ENCODE measurements around the gene PPP1R3G. TPM values are rescaled to one million over a fixed set of nuclear protein-coding genes. Genes with fewer than 3 reads are reported as not detected.

The PPP1R3G gene
- total RNA-seq, 1 experiment from 2014 or later: 0.15 TPM

DNA sequence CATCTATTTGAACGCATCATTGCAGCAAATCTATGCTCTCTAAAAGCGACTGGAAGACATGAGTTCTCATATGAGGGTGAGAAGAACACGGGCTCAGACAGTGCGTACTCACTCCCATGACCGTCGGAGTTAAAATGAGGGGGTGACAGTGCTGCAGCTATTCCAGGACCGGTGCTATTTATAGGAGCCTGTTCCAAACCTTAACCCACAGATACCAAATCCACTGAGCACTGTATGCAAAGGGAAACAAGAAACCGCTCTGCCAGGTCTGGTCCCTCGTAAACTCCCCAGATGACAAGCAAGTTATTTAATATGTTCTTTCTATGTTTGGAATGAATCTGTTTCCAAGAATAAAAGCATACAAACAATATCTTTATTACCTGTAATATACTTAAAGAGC lies 22.9 kb downstream of the PPP1R3G start:
- Mint-ChIP-seq H3K4me3 (no peak overlapping the region), H3K27ac (no peak overlapping the region), H3K36me3 (no peaks in the 10 kb centered on the region), H3K4me1 (peaks cover 17% of the 10 kb centered on the region), H3K9me3 (no peaks in the 10 kb centered on the region), H3K27me3 (ENCODE audit: low read depth) (no peaks in the 10 kb centered on the region)
- DNase-seq (ENCODE audit: low spot score): no peak
- ATAC-seq: no peak
- POLR2A ChIA-PET: interaction anchor here (0.8 kb wide), 1 partner anchor 72 kb away, joined by 3 read pairs; no protein-coding TSS in a partner anchor
- CTCF ChIA-PET: interaction anchor here (0.6 to 2.8 kb wide), 2 partner anchors 11 to 36 kb away, joined by 3 to 11 read pairs; no protein-coding TSS in a partner anchor
- no peak for TF ChIP-seq ZNF416 (CRISPR knock-in tag; IDR thresholded peaks at IDR 0.05)
- no peak for TF ChIP-seq TEAD4 (CRISPR knock-in tag; IDR thresholded peaks at IDR 0.05)
- TF ChIP-seq ZNF317 (CRISPR knock-in tag; IDR thresholded peaks at IDR 0.05; ENCODE audit: borderline replicate concordance, low read depth): no peak
- TF ChIP-seq CREB1 (CRISPR knock-in tag; IDR thresholded peaks at IDR 0.05): no peak
- TF ChIP-seq ZNF671 (CRISPR knock-in tag; IDR thresholded peaks at IDR 0.05): no peak
- TF ChIP-seq RORB (CRISPR knock-in tag; IDR thresholded peaks at IDR 0.05): no peak
- TF ChIP-seq PRRX2 (CRISPR knock-in tag; IDR thresholded peaks at IDR 0.05): no peak
- TF ChIP-seq ZNF219 (CRISPR knock-in tag; IDR thresholded peaks at IDR 0.05; ENCODE audit: borderline replicate concordance): no peak
- TF ChIP-seq, protein P1, sequence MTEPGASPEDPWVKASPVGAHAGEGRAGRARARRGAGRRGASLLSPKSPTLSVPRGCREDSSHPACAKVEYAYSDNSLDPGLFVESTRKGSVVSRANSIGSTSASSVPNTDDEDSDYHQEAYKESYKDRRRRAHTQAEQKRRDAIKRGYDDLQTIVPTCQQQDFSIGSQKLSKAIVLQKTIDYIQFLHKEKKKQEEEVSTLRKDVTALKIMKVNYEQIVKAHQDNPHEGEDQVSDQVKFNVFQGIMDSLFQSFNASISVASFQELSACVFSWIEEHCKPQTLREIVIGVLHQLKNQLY (CRISPR knock-in tag; IDR thresholded peaks at IDR 0.05): no peak
- TF ChIP-seq SOX15 (CRISPR knock-in tag; IDR thresholded peaks at IDR 0.05): no peak
- TF ChIP-seq, protein P2, sequence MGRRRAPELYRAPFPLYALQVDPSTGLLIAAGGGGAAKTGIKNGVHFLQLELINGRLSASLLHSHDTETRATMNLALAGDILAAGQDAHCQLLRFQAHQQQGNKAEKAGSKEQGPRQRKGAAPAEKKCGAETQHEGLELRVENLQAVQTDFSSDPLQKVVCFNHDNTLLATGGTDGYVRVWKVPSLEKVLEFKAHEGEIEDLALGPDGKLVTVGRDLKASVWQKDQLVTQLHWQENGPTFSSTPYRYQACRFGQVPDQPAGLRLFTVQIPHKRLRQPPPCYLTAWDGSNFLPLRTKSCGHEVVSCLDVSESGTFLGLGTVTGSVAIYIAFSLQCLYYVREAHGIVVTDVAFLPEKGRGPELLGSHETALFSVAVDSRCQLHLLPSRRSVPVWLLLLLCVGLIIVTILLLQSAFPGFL (CRISPR knock-in tag; IDR thresholded peaks at IDR 0.05; ENCODE audit: borderline replicate concordance): no peak
- TF ChIP-seq, protein P3, sequence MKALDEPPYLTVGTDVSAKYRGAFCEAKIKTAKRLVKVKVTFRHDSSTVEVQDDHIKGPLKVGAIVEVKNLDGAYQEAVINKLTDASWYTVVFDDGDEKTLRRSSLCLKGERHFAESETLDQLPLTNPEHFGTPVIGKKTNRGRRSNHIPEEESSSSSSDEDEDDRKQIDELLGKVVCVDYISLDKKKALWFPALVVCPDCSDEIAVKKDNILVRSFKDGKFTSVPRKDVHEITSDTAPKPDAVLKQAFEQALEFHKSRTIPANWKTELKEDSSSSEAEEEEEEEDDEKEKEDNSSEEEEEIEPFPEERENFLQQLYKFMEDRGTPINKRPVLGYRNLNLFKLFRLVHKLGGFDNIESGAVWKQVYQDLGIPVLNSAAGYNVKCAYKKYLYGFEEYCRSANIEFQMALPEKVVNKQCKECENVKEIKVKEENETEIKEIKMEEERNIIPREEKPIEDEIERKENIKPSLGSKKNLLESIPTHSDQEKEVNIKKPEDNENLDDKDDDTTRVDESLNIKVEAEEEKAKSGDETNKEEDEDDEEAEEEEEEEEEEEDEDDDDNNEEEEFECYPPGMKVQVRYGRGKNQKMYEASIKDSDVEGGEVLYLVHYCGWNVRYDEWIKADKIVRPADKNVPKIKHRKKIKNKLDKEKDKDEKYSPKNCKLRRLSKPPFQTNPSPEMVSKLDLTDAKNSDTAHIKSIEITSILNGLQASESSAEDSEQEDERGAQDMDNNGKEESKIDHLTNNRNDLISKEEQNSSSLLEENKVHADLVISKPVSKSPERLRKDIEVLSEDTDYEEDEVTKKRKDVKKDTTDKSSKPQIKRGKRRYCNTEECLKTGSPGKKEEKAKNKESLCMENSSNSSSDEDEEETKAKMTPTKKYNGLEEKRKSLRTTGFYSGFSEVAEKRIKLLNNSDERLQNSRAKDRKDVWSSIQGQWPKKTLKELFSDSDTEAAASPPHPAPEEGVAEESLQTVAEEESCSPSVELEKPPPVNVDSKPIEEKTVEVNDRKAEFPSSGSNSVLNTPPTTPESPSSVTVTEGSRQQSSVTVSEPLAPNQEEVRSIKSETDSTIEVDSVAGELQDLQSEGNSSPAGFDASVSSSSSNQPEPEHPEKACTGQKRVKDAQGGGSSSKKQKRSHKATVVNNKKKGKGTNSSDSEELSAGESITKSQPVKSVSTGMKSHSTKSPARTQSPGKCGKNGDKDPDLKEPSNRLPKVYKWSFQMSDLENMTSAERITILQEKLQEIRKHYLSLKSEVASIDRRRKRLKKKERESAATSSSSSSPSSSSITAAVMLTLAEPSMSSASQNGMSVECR (CRISPR knock-in tag; IDR thresholded peaks at IDR 0.05; ENCODE audit: borderline replicate concordance): no peak

DNA sequence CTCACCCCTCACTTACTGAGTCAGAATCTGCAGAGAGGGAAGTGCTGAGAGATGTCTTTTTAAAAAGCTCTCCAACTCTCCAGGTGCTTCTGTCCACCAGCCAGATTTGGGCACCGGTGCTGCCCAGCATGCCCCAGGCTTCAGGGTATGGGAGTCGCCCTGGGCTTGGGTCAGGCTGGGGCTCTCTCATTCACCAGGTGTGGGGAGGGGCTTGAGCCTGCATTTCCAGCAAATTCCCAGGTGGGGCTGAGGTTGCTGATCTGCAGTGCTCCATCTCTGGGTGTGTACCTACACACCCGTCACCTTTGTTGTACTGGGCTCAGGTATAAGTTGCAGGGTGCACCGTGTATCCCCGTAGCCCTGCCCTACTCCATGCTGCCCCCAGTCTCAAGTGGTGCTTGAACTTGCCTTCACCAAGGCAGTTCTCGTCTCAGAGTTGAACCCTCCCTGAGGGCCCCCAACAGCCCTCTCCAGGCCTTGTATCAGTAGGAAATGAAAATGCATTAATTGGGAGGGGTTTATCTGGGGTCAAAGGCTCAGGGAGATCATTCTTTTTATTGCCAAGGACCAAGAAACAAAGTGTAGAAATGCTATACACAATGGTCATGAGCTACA lies 23.5 kb downstream of the PPP1R3G start:
- ChIA-PET CTCF (interaction anchor here (0.6 to 2.8 kb wide), 4 partner anchors 9 to 826 kb away, joined by 3 to 11 read pairs (median 3); no protein-coding TSS in a partner anchor), POLR2A (interaction anchor here (0.6 kb wide), 1 partner anchor 305 kb away, joined by 4 read pairs; no protein-coding TSS in a partner anchor)
- peaks cover 17% of the 10 kb centered on the region for H3K4me1 Mint-ChIP-seq
- H3K9me3 Mint-ChIP-seq: no peaks in the 10 kb centered on the region
- no peak overlapping the region for H3K4me3 Mint-ChIP-seq
- H3K27me3 Mint-ChIP-seq (ENCODE audit: low read depth): no peaks in the 10 kb centered on the region
- no peaks in the 10 kb centered on the region for H3K36me3 Mint-ChIP-seq
- DNase-seq (ENCODE audit: low spot score) (no peak), ATAC-seq (peak; percentile 39; the same call in 1 of the 2 replicates)
- no peak for TF ChIP-seq MXD4 (CRISPR knock-in tag; IDR thresholded peaks at IDR 0.05; ENCODE audit: borderline replicate concordance)
- TF ChIP-seq ZNF317 (CRISPR knock-in tag; IDR thresholded peaks at IDR 0.05; ENCODE audit: borderline replicate concordance, low read depth): no peak
- no peak for TF ChIP-seq ZNF138 (CRISPR knock-in tag; conservative IDR thresholded peaks at IDR 0.05)
- TF ChIP-seq, protein P4, sequence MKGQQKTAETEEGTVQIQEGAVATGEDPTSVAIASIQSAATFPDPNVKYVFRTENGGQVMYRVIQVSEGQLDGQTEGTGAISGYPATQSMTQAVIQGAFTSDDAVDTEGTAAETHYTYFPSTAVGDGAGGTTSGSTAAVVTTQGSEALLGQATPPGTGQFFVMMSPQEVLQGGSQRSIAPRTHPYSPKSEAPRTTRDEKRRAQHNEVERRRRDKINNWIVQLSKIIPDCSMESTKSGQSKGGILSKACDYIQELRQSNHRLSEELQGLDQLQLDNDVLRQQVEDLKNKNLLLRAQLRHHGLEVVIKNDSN (CRISPR knock-in tag; IDR thresholded peaks at IDR 0.05): no peak
- TF ChIP-seq, protein P5, sequence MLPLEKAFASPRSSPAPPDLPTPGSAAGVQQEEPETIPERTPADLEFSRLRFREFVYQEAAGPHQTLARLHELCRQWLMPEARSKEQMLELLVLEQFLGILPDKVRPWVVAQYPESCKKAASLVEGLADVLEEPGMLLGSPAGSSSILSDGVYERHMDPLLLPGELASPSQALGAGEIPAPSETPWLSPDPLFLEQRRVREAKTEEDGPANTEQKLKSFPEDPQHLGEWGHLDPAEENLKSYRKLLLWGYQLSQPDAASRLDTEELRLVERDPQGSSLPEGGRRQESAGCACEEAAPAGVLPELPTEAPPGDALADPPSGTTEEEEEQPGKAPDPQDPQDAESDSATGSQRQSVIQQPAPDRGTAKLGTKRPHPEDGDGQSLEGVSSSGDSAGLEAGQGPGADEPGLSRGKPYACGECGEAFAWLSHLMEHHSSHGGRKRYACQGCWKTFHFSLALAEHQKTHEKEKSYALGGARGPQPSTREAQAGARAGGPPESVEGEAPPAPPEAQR (CRISPR knock-in tag; IDR thresholded peaks at IDR 0.05): no peak
- H3K27ac Mint-ChIP-seq: no peak overlapping the region
